DLD1 (cell line): ENCODE data around the gene PIGU.

ENCODE experiments used
- in situ Hi-C: cut with HindIII; loops from 2 replicates; pipeline ENCODE4 v1.10.0; 2017; ENCODE audit warnings: low sequenced_read_pairs

PIGU gene

GRCh38 chr20:34579979-34580940, 96.6 kb downstream of the PIGU start:
- in situ Hi-C loops: no loop called here

DNA sequence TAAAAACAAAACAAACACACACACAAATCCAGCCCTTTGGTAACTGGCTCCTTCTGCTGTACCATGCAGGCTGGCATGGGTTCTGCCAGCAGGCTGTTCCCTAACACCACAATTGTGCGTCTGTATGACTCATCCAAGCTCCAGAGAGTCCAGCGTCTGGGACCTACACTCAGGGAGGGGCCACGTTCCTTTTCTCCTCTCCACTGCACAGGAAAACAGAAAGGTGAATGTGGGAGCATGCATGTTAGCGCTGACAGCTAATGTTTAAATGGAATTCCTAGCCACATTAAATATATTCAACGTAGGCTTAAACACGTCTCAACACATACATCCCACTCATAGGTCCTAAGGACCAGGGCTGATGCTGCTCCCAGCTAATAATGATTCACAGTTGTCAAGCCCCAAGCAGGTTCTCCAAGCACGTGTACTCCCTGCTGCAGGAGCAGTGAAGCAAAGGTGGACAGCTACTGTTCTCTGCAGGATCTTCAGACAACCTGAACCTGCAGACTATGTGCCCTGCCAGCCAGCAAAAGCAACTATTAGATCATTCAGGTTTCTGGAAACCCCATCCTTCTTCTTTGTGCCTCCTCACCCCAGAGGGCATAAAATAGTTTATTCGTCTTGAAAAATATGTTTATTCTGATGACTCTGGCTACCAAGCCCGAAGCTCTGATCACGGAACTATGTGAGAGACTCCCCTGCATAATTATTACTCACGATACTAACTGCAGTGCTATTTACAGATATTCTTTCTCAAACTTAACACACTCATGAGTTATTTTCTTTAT, 97.5 kb downstream of the PIGU start:
- in situ Hi-C loops: no loop called here

DNA sequence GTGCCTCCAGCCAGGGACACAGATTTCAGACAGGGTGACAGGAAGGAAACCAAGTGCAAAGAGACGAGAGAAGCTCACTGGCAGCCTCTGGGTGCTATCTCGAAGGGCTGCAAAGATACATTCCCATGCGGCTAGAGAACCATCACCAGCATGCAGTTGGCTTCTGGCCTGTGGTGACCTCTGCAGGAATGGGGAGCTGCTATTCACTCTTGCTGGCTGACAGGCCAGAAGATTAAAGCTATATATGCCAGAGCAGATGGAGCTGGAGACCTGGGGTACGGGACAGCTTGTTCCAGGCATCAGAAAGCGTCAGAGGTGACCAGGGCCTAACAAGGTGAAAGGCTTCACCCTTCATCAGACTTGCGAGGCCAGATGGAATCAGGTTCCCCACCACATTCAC, 98.4 kb downstream of the PIGU start:
- in situ Hi-C loops: no loop called here

DNA sequence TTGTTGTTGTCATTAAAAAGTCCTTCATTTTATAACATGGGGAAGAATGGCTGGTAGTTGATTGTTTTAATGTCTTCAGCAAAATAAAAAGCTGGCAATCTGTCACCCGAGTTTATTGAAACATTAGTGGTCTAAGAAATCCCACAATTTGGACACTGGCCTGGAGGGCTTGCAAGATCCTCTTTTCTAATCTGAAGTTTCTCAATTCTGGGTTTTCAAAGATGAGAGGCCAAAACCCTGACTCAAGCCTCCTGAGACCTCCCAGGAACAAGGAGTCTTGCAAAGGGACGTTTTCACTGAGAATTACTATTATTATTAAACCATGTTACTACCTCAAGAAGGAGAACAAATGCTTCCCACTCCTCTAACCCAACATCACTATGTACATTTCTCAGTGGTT, 98.9 kb downstream of the PIGU start:
- in situ Hi-C loops: no loop called here

- in situ Hi-C loops: no loop called here
Measured at GRCh38 chr20:34577061-34577460, 99.8 kb downstream of the PIGU start.

GRCh38 chr20:34575756-34576155, 101.1 kb downstream of the PIGU start:
- in situ Hi-C loops: no loop called here

DNA sequence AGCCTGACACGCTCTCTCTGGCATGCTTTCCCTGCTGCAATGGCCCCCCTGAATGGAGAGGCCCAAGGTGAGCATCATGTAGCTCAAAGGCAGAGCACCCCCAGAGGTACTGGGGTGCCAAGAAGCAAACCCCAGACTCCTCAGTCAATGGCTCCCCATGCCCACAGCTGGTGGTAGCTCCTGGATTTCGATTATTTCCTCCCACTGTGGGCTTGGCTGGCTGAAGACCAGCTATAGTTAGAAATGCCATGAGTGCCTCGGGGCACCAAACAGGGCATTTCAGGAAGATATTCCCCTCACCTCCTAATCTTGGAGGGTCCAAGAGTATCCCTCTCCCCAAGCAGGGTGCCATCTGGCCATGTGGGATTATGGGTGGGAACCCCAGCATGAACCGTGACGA, 101.6 kb downstream of the PIGU start:
- in situ Hi-C loops: no loop called here

- in situ Hi-C loops: no loop called here
Measured at GRCh38 chr20:34574861-34575260, 102.0 kb downstream of the PIGU start.

DNA sequence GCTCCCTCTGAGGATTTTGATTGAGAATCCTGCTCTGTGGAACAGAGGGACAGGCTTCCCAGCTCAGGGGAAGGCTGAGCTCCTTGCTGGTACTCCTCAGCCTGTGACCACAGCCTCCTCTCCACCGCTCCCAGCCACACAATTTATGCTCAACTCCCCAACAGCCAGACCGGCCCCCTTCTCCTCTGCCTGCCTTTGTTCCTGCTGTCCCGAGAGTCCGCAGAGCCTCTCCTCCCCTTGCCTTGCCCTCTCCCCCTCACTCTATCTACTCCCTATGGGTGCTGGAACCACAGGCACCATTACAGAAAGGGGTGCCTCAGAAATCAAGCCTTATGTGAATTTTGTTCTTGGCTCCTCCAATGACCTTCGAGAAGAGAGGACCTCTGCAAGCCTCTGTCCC, 102.5 kb downstream of the PIGU start:
- in situ Hi-C loops: no loop called here

DNA sequence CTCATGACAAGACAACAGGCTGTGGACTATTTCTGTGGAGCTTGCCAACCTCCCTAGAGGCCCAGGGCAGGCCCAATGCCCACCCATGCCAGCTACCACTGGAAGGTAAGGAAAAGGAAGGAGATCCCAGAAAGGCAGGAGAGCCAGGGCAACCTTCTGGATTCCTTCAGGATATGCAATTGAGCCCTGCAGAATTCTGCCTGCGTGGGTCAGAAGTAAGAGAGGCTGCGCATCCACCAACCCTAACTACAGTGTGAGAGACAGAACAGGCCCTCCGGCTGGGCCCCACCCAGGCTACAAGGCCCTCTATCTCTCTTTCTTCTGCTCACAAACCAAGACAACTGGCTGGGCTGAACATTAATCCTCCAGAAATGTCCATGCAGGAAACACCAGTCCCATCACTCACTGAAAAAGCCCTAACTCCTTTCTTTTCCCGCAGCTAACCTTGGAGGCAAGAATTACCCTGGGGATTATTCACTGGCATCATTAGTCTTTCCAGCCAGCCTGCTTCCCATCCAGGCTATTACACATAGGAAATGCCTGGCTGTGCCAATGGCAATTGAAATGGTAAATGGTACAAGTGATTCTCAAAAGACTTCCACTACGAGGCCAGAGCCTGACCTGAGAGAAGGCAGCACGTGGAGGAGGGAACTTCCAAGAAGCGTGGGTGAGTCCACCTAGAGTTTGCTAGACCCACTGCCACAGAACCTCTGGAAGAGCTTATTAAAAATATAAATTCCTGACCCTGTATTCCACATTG, 103.2 kb downstream of the PIGU start:
- in situ Hi-C loops: no loop called here

GRCh38 chr20:34571753-34572152, 105.1 kb downstream of the PIGU start:
- in situ Hi-C loops: no loop called here

DNA sequence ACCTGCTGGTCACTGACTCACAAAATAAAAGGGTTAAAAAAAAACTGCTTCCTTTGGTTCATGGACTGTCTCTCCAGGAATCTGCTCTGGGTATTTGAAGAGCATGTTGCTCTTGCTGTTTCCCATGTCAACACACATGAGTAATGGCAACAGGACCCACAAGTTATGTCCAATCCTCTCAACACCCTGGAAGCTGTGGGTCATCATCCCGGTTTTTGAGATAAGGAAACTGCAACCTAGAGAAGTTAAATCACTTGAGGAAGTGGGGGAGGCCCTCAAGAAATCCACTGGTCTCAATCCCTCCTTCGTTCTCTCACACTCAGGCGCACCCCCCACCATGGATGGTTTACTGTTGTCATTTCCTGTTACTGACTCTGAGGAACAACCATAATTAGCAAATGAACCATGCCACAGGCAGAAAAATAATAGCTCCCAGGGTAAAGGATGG, 106.0 kb downstream of the PIGU start:
- in situ Hi-C loops: no loop called here

- in situ Hi-C loops: no loop called here
Measured at GRCh38 chr20:34569598-34569997, 107.3 kb downstream of the PIGU start.

DNA sequence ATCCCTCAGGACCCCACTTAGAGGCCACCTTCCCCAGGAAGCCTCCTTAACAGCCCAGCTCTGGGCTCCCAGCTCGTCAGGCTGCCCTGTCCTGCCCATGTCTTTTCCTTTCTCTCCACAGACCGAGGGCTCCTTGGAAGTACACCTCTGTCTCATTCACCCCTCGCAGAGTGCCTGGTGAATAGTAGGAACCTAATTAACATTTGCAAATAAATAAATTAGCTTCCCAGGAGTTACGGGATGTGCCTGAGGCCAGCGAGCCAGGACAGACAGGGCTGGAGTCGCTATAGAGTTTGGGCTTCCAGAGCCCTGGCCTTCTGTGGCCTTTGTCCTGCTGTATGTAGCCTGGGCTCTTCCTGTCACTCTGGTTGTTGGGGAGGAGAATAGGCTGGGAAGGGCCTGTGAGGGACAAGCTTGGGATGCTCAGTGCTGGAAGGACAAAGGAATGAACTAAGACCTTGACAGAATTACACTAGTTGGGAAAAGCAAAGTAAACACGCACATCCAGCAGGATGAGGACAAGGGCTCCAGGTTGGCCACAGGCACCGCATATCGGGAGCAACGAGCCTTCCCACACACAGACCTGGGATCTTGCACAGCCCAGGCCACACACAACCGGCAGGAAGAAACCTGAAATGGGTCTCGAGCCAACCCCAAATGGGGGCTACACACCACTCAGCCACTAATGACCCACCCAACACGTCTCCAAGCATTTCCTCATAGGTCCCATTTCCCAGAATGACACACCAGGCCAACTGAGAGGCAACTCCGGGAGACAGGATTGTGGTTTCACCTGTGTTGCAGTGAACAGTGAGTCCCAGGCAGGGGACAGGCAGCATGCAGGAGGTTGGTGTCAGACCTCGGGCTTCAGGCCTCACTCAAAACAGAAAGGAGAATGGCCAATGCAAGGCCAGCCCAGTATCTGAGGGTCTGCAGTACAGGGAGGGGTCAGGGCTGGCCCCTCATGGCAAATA, 108.7 kb downstream of the PIGU start:
- in situ Hi-C loops: no loop called here

DNA sequence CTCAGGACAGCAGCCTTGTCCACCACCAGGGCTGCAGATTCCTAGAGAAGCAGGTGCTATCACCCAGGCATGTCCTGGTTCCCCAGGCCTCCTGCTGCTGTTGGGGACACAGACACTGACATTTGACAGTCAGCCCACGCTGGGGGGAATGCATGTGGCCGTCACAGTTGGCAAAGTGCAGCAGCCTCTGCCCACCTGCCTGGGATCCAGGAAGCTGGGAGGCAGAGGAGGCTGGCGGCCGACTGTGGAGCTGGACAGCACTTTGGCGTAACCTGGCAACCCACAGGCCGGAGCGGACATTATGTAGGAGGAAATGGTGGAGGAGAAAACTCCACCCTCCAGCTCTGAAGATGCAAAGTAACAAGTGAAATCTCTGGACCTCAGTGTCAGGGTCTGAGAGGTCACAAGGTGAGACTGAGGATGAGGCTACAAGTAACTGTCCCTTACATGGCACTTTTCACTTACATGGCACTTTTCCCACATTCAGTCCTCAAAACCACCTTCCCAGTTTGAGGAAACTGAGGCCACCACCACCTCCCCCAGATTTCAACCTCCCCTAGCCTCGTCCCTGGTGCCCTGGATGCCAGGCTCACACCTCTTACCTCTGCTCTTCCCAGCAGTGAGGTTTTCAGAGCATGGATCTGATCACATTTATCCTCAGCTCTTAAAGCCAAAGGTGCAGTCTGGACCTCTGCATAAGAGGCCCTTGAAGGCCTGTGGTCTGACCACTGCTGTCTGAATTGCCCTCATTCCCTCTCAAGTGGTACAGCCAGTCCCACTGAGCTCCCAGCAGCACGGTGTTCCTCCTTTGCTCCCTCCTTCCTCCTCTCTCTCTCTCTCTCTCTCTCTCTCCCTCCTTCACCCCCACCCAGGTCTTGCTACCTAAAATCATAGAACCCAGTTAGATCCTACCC, 109.7 kb downstream of the PIGU start:
- in situ Hi-C loops: no loop called here

- in situ Hi-C loops: no loop called here
Measured at GRCh38 chr20:34564833-34565232, 112.1 kb downstream of the PIGU start.

GRCh38 chr20:34562641-34563040, 114.3 kb downstream of the PIGU start:
- in situ Hi-C loops: no loop called here

- in situ Hi-C loops: no loop called here
Measured at GRCh38 chr20:34561661-34562060, 115.2 kb downstream of the PIGU start.

- in situ Hi-C loops: no loop called here
Measured at GRCh38 chr20:34560614-34561013, 116.3 kb downstream of the PIGU start.
